Tibial nerve (tissue), 3 donors: ENCODE results near the gene BICDL2.

Source experiments
- POLR2A ChIP-seq, 2 donors: fragments of 450-650 bp; IDR thresholded peaks; one replicate each; pipeline ENCODE4 v1.6.1; 2017; ENCODE audit warnings: antibody characterized with exemption in 2 of 2, mild to moderate bottlenecking in 2 of 2, moderate library complexity in 2 of 2
- TF ChIP-seq, protein P1 (sequence below), 5 experiments: fragments of 200-600 bp in 3 of 5; fragments of 450-650 bp in 2 of 5; sonication (generic) in 3 of 5; IDR thresholded peaks; one replicate each; pipeline ENCODE4 v1.5.1; 2016 to 2019; ENCODE audit warnings: antibody characterized with exemption in 5 of 5, mild to moderate bottlenecking in 3 of 5, moderate library complexity in 2 of 5

DNA sequence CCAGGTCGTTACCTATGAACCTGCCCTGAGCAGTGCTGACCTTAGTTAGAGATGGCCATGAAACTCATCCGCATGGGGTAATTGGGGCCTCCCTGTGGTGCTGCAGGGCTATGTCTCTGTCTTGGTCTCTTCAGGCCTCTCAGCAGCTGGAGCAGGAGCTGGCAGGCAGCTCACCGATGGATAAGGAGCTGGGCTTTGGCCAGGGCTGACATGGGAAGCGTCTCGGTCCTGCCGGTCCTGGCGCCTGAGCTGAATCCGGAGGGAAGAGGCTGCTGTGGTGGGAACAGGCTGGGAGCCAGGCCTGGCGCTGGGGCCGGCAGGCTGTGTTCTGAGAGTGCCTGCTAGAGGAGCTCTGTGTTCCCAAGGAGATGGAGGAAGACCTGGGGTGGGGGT is 38.8 kb upstream of the BICDL2 start:
- TF ChIP-seq, protein P1, sequence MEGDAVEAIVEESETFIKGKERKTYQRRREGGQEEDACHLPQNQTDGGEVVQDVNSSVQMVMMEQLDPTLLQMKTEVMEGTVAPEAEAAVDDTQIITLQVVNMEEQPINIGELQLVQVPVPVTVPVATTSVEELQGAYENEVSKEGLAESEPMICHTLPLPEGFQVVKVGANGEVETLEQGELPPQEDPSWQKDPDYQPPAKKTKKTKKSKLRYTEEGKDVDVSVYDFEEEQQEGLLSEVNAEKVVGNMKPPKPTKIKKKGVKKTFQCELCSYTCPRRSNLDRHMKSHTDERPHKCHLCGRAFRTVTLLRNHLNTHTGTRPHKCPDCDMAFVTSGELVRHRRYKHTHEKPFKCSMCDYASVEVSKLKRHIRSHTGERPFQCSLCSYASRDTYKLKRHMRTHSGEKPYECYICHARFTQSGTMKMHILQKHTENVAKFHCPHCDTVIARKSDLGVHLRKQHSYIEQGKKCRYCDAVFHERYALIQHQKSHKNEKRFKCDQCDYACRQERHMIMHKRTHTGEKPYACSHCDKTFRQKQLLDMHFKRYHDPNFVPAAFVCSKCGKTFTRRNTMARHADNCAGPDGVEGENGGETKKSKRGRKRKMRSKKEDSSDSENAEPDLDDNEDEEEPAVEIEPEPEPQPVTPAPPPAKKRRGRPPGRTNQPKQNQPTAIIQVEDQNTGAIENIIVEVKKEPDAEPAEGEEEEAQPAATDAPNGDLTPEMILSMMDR (IDR thresholded peaks at IDR 0.05) = no peak
- TF ChIP-seq POLR2A (IDR thresholded peaks at IDR 0.05) = no peak
